Left ventricle myocardium superior (tissue), 1 donor: ENCODE results near the gene NRN1L. TPM values are rescaled to one million over a fixed set of nuclear protein-coding genes. Genes with fewer than 3 reads are reported as not detected.
"Not testable (repeated sequence)": the region's sequence is repeated elsewhere in the genome, so short reads cannot be mapped to it uniquely, and the experiment has no call there.

ENCODE experiments used
- ATAC-seq: fragments of 200-7000 bp; cut with Tn5 transposase; one replicate; pipeline ENCODE4 v1.9.1; 2020; ENCODE audit warnings: mild to moderate bottlenecking, moderate library complexity
- DNase-seq: peaks from one replicate; pipeline ENCODE4 v3.0.0-alpha.2; 2020
- intact Hi-C: fragments of 100-400 bp; cut with micrococcal nuclease; formaldehyde crosslinking; loops from one replicate; pipeline ENCODE4 v1.11.0; 2022
- total RNA-seq: library from RNA; stranded (reverse); fragmentation: NEBNext Ultra II Directional; extraction: Animal tissue kit (Norgen Biotek cat#: 25700); gene quantifications from one replicate; pipeline ENCODE4 v1.2.1, GENCODE V29; 2021
- donor health status: DM: no; HTN: yes; CAD: no; lungs with severe emphysema.

Gene NRN1L
- total RNA-seq, 1 donor from 2014 or later = not detected

DNA sequence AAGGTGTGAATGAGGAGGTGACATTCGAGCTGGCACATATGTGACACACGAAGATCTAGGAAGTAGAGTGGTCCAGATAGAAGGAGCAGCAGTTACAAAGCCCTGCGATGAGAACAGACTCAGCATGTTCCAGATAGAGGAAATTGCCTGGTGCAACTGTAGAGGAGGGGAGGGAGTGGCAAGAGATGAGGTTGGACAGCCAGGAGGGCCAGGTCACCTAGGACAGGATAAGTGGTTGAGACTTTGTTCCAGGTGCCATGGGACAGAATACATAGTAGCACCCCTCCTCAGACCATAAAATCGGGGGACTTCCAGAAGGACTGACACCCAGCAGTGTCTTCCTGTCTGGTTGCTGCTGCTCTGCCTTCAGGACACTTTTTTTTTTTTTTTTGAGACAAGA, 26.2 kb upstream of the NRN1L start:
- intact Hi-C loops = no loop called here
- DNase-seq (no peak), ATAC-seq (peak; percentile 57)

GRCh38 chr16:67860589-67861398, 23.9 kb upstream of the NRN1L start:
- intact Hi-C loops = no loop called here
- DNase-seq (no peak), ATAC-seq (no peak)

DNA sequence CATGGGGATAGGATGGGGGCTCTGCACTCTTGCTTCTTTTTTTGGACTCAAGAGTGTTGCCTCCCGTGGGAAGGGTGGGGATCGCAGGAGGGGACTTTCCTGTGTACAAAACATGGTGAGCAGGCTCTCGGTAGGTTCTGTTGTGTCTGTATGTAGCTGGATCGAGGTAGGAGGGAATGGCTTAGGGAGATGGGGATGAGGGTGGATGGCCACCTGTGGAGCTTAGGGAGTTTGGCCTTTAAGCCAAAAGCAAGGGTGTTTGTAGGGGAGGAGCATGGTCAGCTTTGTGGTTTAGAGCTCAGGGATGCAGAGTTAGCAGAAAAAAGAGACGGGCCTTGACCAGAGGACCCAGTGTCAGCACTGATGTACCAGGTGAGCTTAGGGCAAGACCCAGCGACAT, 22.8 kb upstream of the NRN1L start:
- intact Hi-C loops = no loop called here
- ATAC-seq = no peak

DNA sequence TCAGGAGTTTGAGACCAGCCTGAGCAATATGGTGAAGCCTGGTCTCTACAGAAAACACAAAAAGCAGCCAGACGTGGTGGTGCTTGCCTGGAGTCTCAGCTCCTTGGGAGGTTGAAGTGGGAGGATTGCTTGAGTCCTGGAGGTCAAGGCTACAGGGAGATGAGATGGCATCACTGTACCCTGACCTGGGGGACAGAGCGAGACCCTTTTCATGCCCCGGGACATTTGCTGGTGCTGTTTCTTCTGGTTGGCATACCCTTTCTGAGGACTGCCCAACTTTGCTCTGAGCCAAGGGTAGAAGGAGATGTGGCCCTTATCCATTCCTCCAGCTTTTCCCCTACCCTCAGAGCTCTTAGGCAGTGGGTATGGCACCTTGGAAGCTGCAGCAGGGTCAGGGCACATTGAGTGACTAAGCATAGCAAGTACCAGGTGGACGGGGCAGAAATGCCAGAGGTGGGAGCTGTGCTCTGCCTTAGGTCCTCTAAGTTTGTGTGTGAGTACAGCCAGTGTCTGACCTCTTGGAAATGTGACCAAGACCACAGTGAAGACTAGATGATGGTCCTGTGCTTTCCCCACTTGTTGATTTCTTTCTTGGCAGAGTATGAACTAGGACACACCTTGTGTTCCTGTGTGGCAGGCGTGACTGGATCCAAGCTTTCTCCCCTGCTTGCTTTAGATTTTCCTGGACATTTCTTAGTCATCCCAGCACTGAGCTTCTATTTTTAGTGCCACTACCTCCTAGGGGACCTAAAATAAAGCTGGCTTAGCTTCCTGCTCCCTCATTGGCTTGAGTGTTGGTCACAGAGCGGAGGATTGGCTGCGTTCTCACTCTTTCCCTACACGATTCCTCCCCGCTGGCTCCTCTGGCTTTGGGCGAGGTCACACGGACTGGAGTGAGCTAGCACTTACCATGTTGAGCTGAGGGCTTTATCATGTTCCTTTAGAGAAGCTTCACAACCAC, 21.8 kb upstream of the NRN1L start:
- intact Hi-C loops = no loop called here
- DNase-seq = peak; percentile 83
- ATAC-seq = peak; percentile 91

More for the DNA sequence above, 22.8 kb upstream of the NRN1L start:
- DNase-seq = no peak

GRCh38 chr16:67864044-67864443, 20.6 kb upstream of the NRN1L start:
- ATAC-seq, DNase-seq, intact Hi-C loops: not testable (repeated sequence)

GRCh38 chr16:67864594-67864993, 20.1 kb upstream of the NRN1L start:
- intact Hi-C loops = no loop called here
- no peak for DNase-seq
- no peak for ATAC-seq

GRCh38 chr16:67865318-67865717, 19.4 kb upstream of the NRN1L start:
- ATAC-seq (no peak), DNase-seq (no peak)
- intact Hi-C loops = no loop called here

DNA sequence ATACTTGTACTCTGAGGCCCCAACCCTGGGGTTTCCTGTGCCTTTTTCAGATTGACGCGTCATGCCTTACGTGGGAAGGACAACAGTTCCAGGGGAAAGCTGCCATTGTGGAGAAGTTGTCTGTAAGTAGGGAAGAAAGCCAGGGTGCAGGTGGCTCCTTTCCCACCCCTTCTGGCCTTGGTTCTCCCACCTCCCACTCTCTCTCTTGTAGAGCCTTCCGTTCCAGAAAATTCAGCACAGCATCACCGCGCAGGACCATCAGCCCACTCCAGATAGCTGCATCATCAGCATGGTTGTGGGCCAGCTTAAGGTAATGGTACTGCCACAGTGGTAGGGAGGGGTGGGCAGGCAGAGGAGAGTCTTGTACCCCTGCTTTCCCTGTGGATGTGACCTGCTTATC, 16.4 kb upstream of the NRN1L start:
- no peak for ATAC-seq
- no peak for DNase-seq
- intact Hi-C loops = no loop called here

DNA sequence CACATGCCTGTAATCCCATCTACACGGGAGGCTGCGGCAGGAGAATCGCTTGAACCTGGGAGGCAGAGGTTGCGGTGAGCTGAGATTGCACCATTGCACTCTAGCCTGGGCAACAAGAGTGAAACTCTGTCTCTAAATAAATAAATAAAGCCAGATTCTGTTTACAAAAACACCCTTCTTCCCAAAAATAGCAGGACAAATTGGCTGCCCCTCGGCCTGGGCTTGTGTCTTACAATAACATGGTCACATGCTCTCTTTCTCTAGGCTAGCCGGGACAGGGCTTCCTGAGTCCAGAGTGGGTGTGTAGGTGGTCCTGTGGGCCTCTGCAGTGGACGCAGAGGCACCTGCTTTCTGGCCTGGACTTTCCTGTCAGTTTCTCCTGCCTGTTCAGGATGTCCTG, 15.0 kb upstream of the NRN1L start:
- no peak for DNase-seq
- no peak for ATAC-seq
- intact Hi-C loops = no loop called here

- no peak for DNase-seq
- intact Hi-C loops = no loop called here
- ATAC-seq = no peak
Observed at GRCh38 chr16:67871256-67871655, 13.4 kb upstream of the NRN1L start.

DNA sequence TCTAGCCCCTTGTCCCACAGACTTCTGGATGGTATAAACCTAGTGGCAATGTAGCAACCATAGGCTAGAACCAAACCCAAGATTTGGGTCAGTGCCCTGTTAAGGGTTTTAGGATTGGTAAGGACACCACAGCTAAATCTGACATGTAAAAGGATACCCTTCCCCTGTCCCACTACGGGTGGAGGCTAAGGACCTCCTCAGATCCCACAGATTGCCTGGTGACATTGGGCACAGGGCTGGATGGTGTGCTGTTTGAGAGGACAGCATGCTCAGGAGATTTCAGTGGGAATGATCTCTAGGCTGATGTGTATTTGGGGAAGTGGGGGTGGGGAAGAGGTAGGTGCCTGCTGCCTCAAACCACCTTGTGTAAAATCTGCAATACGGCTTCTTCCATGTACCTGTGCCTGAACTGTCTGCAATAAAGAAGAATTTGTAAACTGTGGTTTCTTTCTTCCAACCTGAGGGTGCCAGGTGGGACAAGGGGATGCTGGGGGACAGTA, 12.5 kb upstream of the NRN1L start:
- ATAC-seq (no peak), DNase-seq (no peak)
- intact Hi-C loops = no loop called here

DNA sequence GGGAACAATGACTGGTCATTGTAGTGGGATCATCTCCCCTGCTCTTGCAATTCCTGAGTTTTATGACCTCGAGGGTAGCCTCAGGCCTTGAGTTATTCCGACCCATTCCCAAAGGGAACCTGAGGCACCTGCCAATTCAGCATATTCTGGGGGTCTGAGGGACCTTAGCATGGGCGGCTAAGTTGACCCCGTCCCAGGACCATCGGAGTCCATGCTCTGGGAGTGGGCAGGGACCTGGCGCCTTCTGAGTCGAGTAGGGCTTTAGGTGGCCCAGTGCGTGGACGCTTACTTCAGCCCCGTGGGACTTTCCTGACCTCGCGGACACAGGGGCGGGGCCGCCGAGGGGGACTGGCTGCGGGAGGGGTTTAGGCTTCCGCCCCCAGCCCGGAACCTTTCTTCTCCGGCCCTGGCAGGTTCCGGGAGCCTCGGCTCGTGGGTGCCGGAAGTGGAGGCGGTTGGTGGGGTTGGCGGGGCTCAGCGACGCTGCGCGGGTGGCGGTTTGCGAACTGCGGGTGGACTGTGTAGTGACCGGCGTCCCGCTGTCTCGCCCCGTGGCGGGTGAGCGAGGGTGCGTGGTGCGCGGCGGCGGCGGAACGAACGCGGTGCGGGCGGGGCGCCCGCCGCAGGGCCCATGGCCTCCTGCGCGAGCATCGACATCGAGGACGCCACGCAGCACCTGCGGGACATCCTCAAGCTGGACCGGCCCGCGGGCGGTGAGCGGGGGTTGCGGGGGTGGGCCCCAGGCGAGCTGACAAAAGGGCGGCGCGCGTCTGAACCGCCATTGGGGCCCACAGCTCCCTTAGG, 11.9 kb upstream of the NRN1L start, which contains the start of gene EDC4:
TSS of gene EDC4 (plus strand) at position 422 of the 804 bp plus-strand sequence. CDS start at position 632, 210 bp downstream.
- intact Hi-C loops = no loop called here
- ATAC-seq = peak; percentile 93
- peak; percentile 91 for DNase-seq

GRCh38 chr16:67873435-67874370, 11.0 kb upstream of the NRN1L start:
- no peak for ATAC-seq
- no peak for DNase-seq
- intact Hi-C loops = no loop called here

- ATAC-seq = no peak
- DNase-seq = no peak
- intact Hi-C loops = no loop called here
Observed at GRCh38 chr16:67874372-67874771, 10.3 kb upstream of the NRN1L start.

DNA sequence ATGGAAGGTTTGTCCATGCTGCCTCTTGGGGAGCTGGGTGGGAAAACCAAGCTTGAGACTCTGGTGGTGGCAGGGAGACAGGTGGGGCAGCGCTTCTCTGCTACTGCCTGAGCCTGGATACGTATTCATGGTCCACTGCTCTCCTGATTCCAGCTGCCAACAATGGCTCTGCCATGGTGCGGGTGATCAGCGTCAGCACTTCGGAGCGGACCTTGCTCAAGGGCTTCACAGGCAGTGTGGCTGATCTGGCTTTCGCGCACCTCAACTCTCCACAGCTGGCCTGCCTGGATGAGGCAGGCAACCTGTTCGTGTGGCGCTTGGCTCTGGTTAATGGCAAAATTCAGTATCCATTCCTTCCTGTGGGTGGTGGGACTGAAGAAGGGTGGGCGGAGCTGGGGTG, 7.6 kb upstream of the NRN1L start:
- intact Hi-C loops = no loop called here
- ATAC-seq = no peak
- no peak for DNase-seq

DNA sequence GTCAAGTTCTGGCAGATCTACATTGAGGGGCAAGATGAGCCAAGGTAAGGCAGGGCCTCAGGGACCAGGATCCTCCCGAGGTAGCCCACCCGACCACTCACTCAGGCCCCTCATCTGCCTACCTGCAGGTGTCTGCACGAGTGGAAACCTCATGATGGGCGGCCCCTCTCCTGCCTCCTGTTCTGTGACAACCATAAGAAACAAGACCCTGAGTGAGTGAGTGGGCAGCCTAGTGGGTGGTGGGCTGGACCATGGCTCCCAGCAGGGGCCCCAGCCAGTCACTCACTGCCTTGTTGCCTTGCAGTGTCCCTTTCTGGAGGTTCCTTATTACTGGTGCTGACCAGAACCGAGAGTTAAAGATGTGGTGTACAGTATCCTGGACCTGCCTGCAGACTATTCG, 6.5 kb upstream of the NRN1L start:
- DNase-seq (no peak), ATAC-seq (no peak)
- intact Hi-C loops = no loop called here

GRCh38 chr16:67878846-67879245, 5.8 kb upstream of the NRN1L start:
- ATAC-seq (no peak), DNase-seq (no peak)
- intact Hi-C loops = no loop called here

- intact Hi-C loops = no loop called here
- no peak for DNase-seq
- ATAC-seq = no peak
Observed at GRCh38 chr16:67879462-67879861, 5.2 kb upstream of the NRN1L start.
